OCI-LY7 (cell line): ENCODE results near the gene KATNIP.
"Not testable (repeated sequence)": the region's sequence is repeated elsewhere in the genome, so short reads cannot be mapped to it uniquely, and the experiment has no call there.

Experiments
- CTCF ChIP-seq: fragments of 200-600 bp; sonication (generic); conservative IDR thresholded peaks from 2 replicates; pipeline ENCODE4 v1.5.1; 2014; ENCODE audit warnings: mild to moderate bottlenecking, antibody characterized with exemption, low read length, moderate library complexity, mixed read lengths
- EZH2phosphoT487 ChIP-seq: fragments of 200-600 bp; sonication (generic); IDR thresholded peaks from 2 replicates; pipeline ENCODE4 v1.6.1; 2018; ENCODE audit warnings: low read depth, borderline replicate concordance, mild to moderate bottlenecking, mixed run types, antibody characterized with exemption, low read length, moderate library complexity, mixed read lengths

GRCh38 chr16:27570986-27571385 is 21.0 kb downstream of the KATNIP start:
- not testable (repeated sequence) for TF ChIP-seq CTCF, EZH2phosphoT487
